Measurements from ENCODE around the gene NCK1. TPM values are rescaled to one million over a fixed set of nuclear protein-coding genes. Genes with fewer than 3 reads are reported as not detected.

NCK1 gene
- total and polyA plus RNA-seq, 4 experiments from 2014 or later = 40.3 to 68.4 (median 61.6) TPM

- Mint-ChIP-seq H3K36me3 (peaks cover 49 to 52% of the 10 kb centered on the region in 2 donors), H3K4me3 (peak overlapping the region in 2 of 8 donors; percentile 29 to 35), H3K9me3 (no peaks in the 10 kb centered on the region), H3K27ac (peak overlapping the region in 4 of 7 donors; percentile 42 to 85 (median 54)), H3K27me3 (no peaks in the 10 kb centered on the region), H3K4me1 (peaks cover 35 to 78% (median 63%) of the 10 kb centered on the region in 4 donors)
- Histone ChIP-seq H3K9me3 (ENCODE audit: control insufficient read depth in 1 of 2, low read length in 2 of 2) (no peaks in the 10 kb centered on the region), H3K27ac (ENCODE audit: low read depth, low read length) (no peak overlapping the region), H3K4me1 (ENCODE audit: insufficient read depth, low read length) (peaks cover 43% of the 10 kb centered on the region), H3K36me3 (ENCODE audit: insufficient read depth, low read length) (no peaks in the 10 kb centered on the region), H3K4me3 (ENCODE audit: low read length in 2 of 2) (no peak overlapping the region), H3K27me3 (ENCODE audit: insufficient read depth, low read length) (no peaks in the 10 kb centered on the region)
- no peak for DNase-seq
- POLR2A ChIA-PET (ENCODE audit: partially characterized antibody) = interaction anchor here (1.2 to 1.8 kb wide), 3 partner anchors 16 to 179 kb away, joined by 5 to 6 read pairs (median 6); partner anchors contain the start of gene STAG1
- CTCF ChIA-PET (ENCODE audit: partially characterized antibody) = no interaction called here
- intact Hi-C loops (cut with micrococcal nuclease) = loop anchor here (5.0 kb wide), 1 partner anchor 34 kb away; no protein-coding TSS in a partner anchor
Observed at GRCh38 chr3:136931606-136932005, 69.6 kb downstream of the NCK1 start.

- no peaks in the 10 kb centered on the region for H3K27me3 Mint-ChIP-seq
- Histone ChIP-seq H3K4me1 (ENCODE audit: insufficient read depth, low read length) (peaks cover 43% of the 10 kb centered on the region), H3K27me3 (ENCODE audit: insufficient read depth, low read length) (no peaks in the 10 kb centered on the region), H3K4me3 (ENCODE audit: low read length in 2 of 2) (no peak overlapping the region), H3K9me3 (ENCODE audit: control insufficient read depth in 1 of 2, low read length in 2 of 2) (no peaks in the 10 kb centered on the region), H3K36me3 (ENCODE audit: insufficient read depth, low read length) (no peaks in the 10 kb centered on the region), H3K27ac (ENCODE audit: low read depth, low read length) (no peak overlapping the region)
- peak overlapping the region; percentile 23 to 88 (median 68) for H3K27ac Mint-ChIP-seq
- peaks cover 35 to 80% (median 63%) of the 10 kb centered on the region in 4 donors for H3K4me1 Mint-ChIP-seq
- intact Hi-C loops (cut with micrococcal nuclease) = loop anchor here (5.0 kb wide), 1 partner anchor 35 kb away; no protein-coding TSS in a partner anchor
- H3K36me3 Mint-ChIP-seq = peaks cover 53 to 57% of the 10 kb centered on the region in 2 donors
- ChIA-PET CTCF (ENCODE audit: partially characterized antibody) (no interaction called here), POLR2A (ENCODE audit: partially characterized antibody) (interaction anchor here (1.0 kb wide), 1 partner anchor 72 kb away, joined by 3 read pairs; no protein-coding TSS in a partner anchor)
- no peaks in the 10 kb centered on the region for H3K9me3 Mint-ChIP-seq
- peak in 1 of 5 donors; percentile 16 for DNase-seq
- H3K4me3 Mint-ChIP-seq = peak overlapping the region in 3 of 8 donors; percentile 4 to 57 (median 34)
Observed at GRCh38 chr3:136932523-136932922, 70.5 kb downstream of the NCK1 start.

- Mint-ChIP-seq H3K4me1 (peaks cover 36 to 80% (median 64%) of the 10 kb centered on the region in 4 donors), H3K36me3 (peaks cover 50 to 54% of the 10 kb centered on the region in 2 donors), H3K9me3 (no peaks in the 10 kb centered on the region), H3K4me3 (peak overlapping the region in 4 of 8 donors; percentile 4 to 57 (median 24)), H3K27ac (peak overlapping the region; percentile 32 to 88 (median 84)), H3K27me3 (no peaks in the 10 kb centered on the region)
- DNase-seq = no peak
- CTCF ChIA-PET (ENCODE audit: partially characterized antibody) = no interaction called here
- H3K4me1 ChIP-seq (ENCODE audit: insufficient read depth, low read length) = peaks cover 46% of the 10 kb centered on the region
- H3K4me3 ChIP-seq (ENCODE audit: low read length in 2 of 2) = no peak overlapping the region
- H3K27me3 ChIP-seq (ENCODE audit: insufficient read depth, low read length) = no peaks in the 10 kb centered on the region
- POLR2A ChIA-PET (ENCODE audit: partially characterized antibody) = interaction anchor here (0.7 to 1.0 kb wide), 2 partner anchors 68 to 73 kb away, joined by 3 read pairs; no protein-coding TSS in a partner anchor
- H3K9me3 ChIP-seq (ENCODE audit: control insufficient read depth in 1 of 2, low read length in 2 of 2) = no peaks in the 10 kb centered on the region
- H3K36me3 ChIP-seq (ENCODE audit: insufficient read depth, low read length) = no peaks in the 10 kb centered on the region
- no peak overlapping the region for H3K27ac ChIP-seq (ENCODE audit: low read depth, low read length)
- intact Hi-C loops (cut with micrococcal nuclease) = loop anchor here (5.0 kb wide), 1 partner anchor 36 kb away; no protein-coding TSS in a partner anchor
Observed at GRCh38 chr3:136932978-136933772, 71.2 kb downstream of the NCK1 start.

- Histone ChIP-seq H3K4me1 (ENCODE audit: insufficient read depth, low read length) (peaks cover 49% of the 10 kb centered on the region), H3K27me3 (ENCODE audit: insufficient read depth, low read length) (no peaks in the 10 kb centered on the region), H3K36me3 (ENCODE audit: insufficient read depth, low read length) (no peaks in the 10 kb centered on the region), H3K27ac (ENCODE audit: low read depth, low read length) (no peak overlapping the region), H3K4me3 (ENCODE audit: low read length in 2 of 2) (no peak overlapping the region), H3K9me3 (ENCODE audit: control insufficient read depth in 1 of 2, low read length in 2 of 2) (no peaks in the 10 kb centered on the region)
- ChIA-PET POLR2A (ENCODE audit: partially characterized antibody) (no interaction called here), CTCF (ENCODE audit: partially characterized antibody) (no interaction called here)
- DNase-seq = no peak
- H3K4me1 Mint-ChIP-seq = peaks cover 47 to 86% (median 68%) of the 10 kb centered on the region in 4 donors
- H3K9me3 Mint-ChIP-seq = no peaks in the 10 kb centered on the region
- H3K4me3 Mint-ChIP-seq = no peak overlapping the region
- H3K27ac Mint-ChIP-seq = no peak overlapping the region
- intact Hi-C loops (cut with micrococcal nuclease) = loop anchor here (5.0 kb wide), 1 partner anchor 75 kb away; the partner anchor contains the start of gene NCK1
- peaks cover 32 to 40% of the 10 kb centered on the region in 2 donors for H3K36me3 Mint-ChIP-seq
- no peaks in the 10 kb centered on the region for H3K27me3 Mint-ChIP-seq
Observed at GRCh38 chr3:136937175-136937574, 75.2 kb downstream of the NCK1 start.

GRCh38 chr3:136937851-136938250 lies 75.8 kb downstream of the NCK1 start:
- H3K4me3 Mint-ChIP-seq = peak overlapping the region in 4 of 8 donors; percentile 6 to 45 (median 16)
- Histone ChIP-seq H3K9me3 (ENCODE audit: control insufficient read depth in 1 of 2, low read length in 2 of 2) (no peaks in the 10 kb centered on the region), H3K27ac (ENCODE audit: low read depth, low read length) (no peak overlapping the region), H3K4me1 (ENCODE audit: insufficient read depth, low read length) (peaks cover 49% of the 10 kb centered on the region), H3K4me3 (ENCODE audit: low read length in 2 of 2) (no peak overlapping the region), H3K36me3 (ENCODE audit: insufficient read depth, low read length) (no peaks in the 10 kb centered on the region), H3K27me3 (ENCODE audit: insufficient read depth, low read length) (no peaks in the 10 kb centered on the region)
- CTCF ChIA-PET (ENCODE audit: partially characterized antibody) = interaction anchor here (0.8 to 2.0 kb wide), 3 partner anchors 76 to 186 kb away, joined by 3 to 6 read pairs (median 3); partner anchors contain the start of gene STAG1
- intact Hi-C loops (cut with micrococcal nuclease) = loop anchor here (5.0 kb wide), 1 partner anchor 76 kb away; the partner anchor contains the start of gene NCK1
- no peaks in the 10 kb centered on the region for H3K9me3 Mint-ChIP-seq
- peaks cover 27 to 40% of the 10 kb centered on the region in 2 donors for H3K36me3 Mint-ChIP-seq
- POLR2A ChIA-PET (ENCODE audit: partially characterized antibody) = interaction anchor here (1.6 kb wide), 1 partner anchor 186 kb away, joined by 4 read pairs; the partner anchor contains the start of gene STAG1
- peak overlapping the region in 1 of 7 donors; percentile 68 for H3K27ac Mint-ChIP-seq
- H3K4me1 Mint-ChIP-seq = peaks cover 49 to 86% (median 69%) of the 10 kb centered on the region in 4 donors
- no peaks in the 10 kb centered on the region for H3K27me3 Mint-ChIP-seq
- no peak for DNase-seq

GRCh38 chr3:136938334-136938733 lies 76.3 kb downstream of the NCK1 start:
- H3K9me3 ChIP-seq (ENCODE audit: control insufficient read depth in 1 of 2, low read length in 2 of 2) = no peaks in the 10 kb centered on the region
- no peak for DNase-seq
- H3K27ac Mint-ChIP-seq = peak overlapping the region in 2 of 7 donors; percentile 10 to 42
- no peak overlapping the region for H3K4me3 ChIP-seq (ENCODE audit: low read length in 2 of 2)
- peaks cover 23 to 38% of the 10 kb centered on the region in 2 donors for H3K36me3 Mint-ChIP-seq
- H3K27me3 Mint-ChIP-seq = no peaks in the 10 kb centered on the region
- peaks cover 49% of the 10 kb centered on the region for H3K4me1 ChIP-seq (ENCODE audit: insufficient read depth, low read length)
- intact Hi-C loops (cut with micrococcal nuclease) = loop anchor here (5.0 kb wide), 1 partner anchor 76 kb away; the partner anchor contains the start of gene NCK1
- POLR2A ChIA-PET (ENCODE audit: partially characterized antibody) = interaction anchor here (1.2 to 1.6 kb wide), 5 partner anchors 19 to 186 kb away, joined by 3 to 7 read pairs (median 4); partner anchors contain the start of genes NCK1 and STAG1
- H3K4me1 Mint-ChIP-seq = peaks cover 49 to 86% (median 69%) of the 10 kb centered on the region in 4 donors
- no peaks in the 10 kb centered on the region for H3K36me3 ChIP-seq (ENCODE audit: insufficient read depth, low read length)
- CTCF ChIA-PET (ENCODE audit: partially characterized antibody) = interaction anchor here (0.8 to 2.0 kb wide), 3 partner anchors 76 to 186 kb away, joined by 3 to 6 read pairs (median 3); partner anchors contain the start of gene STAG1
- H3K27ac ChIP-seq (ENCODE audit: low read depth, low read length) = no peak overlapping the region
- peak overlapping the region in 4 of 8 donors; percentile 6 to 45 (median 25) for H3K4me3 Mint-ChIP-seq
- no peaks in the 10 kb centered on the region for H3K9me3 Mint-ChIP-seq
- no peaks in the 10 kb centered on the region for H3K27me3 ChIP-seq (ENCODE audit: insufficient read depth, low read length)

Data from CD4-positive, alpha-beta memory T cell (primary cell).